RWPE1 (cell line): ENCODE results near the gene SPINK9.
A peak's percentile ranks its signal among the peaks of the same experiment; 100 is the strongest.

Source experiments
- CTCF ChIA-PET: fragments of 350-600 bp; sonication (Branson Sonifier 250); formaldehyde crosslinking; extraction: SDS; loops from one replicate; lab custom pipeline; 2021; lab: Yijun Ruan, JAX
- POLR2A ChIA-PET: fragments of 400-600 bp; formaldehyde crosslinking; extraction: SDS; loops from one replicate; lab custom pipeline; 2020; ENCODE audit warnings: antibody characterized with exemption; ENCODE audit not compliant: low non-redundant PET; lab: Yijun Ruan, JAX
- DNase-seq: peaks from one replicate; pipeline ENCODE4 v3.0.0; 2012; ENCODE audit warnings: low spot score
- H3K27ac ChIP-seq: fragments of 450-650 bp; 2 replicates; pipeline ENCODE4 v1.5.1; 2017
- CTCF ChIP-seq: fragments of 450-650 bp; conservative IDR thresholded peaks from 2 replicates; pipeline ENCODE4 v1.5.1; 2017; ENCODE audit warnings: low read depth, mild to moderate bottlenecking

SPINK9 gene

GRCh38 chr5:148353634-148354033 is 18.3 kb downstream of the SPINK9 start:
- TF ChIP-seq CTCF, result peak; percentile 33
- ChIA-PET CTCF (no interaction called here), POLR2A (no interaction called here)
- H3K27ac ChIP-seq, result no peak overlapping the region
- DNase-seq, result no peak

GRCh38 chr5:148364343-148364742 is 29.0 kb downstream of the SPINK9 start:
- CTCF ChIA-PET, result no interaction called here
- H3K27ac ChIP-seq, result no peak overlapping the region
- no peak for DNase-seq
- TF ChIP-seq CTCF, result no peak
- POLR2A ChIA-PET, result no interaction called here

- ChIA-PET POLR2A (no interaction called here), CTCF (no interaction called here)
- H3K27ac ChIP-seq, result no peak overlapping the region
- no peak for DNase-seq
- no peak for TF ChIP-seq CTCF
Measured at GRCh38 chr5:148368299-148368698, 32.9 kb downstream of the SPINK9 start.

- H3K27ac ChIP-seq, result no peak overlapping the region
- TF ChIP-seq CTCF, result no peak
- ChIA-PET POLR2A (no interaction called here), CTCF (interaction anchor here (1.5 kb wide), 1 partner anchor 57 kb away, joined by 4 read pairs; no protein-coding TSS in a partner anchor)
- no peak for DNase-seq
Measured at GRCh38 chr5:148372166-148372725, 36.9 kb downstream of the SPINK9 start.

GRCh38 chr5:148372893-148373292 is 37.5 kb downstream of the SPINK9 start:
- ChIA-PET POLR2A (no interaction called here), CTCF (interaction anchor here (1.5 kb wide), 1 partner anchor 58 kb away, joined by 4 read pairs; no protein-coding TSS in a partner anchor)
- H3K27ac ChIP-seq, result no peak overlapping the region
- no peak for TF ChIP-seq CTCF
- no peak for DNase-seq

- CTCF ChIA-PET, result interaction anchor here (0.5 to 1.9 kb wide), 21 partner anchors 15 to 425 kb away, joined by 3 to 10 read pairs (median 4); no protein-coding TSS in a partner anchor
Measured at GRCh38 chr5:148374690-148375360, 39.5 kb downstream of the SPINK9 start.

More at GRCh38 chr5:148374690-148375360, 39.5 kb downstream of the SPINK9 start:
- TF ChIP-seq CTCF, result peak; percentile 89
- no peak overlapping the region for H3K27ac ChIP-seq
- peak; percentile 74 for DNase-seq
- POLR2A ChIA-PET, result no interaction called here
